Neural crest cell (in vitro differentiated cells): ENCODE results near the gene CLIC5. TPM values are rescaled to one million over a fixed set of nuclear protein-coding genes. Genes with fewer than 3 reads are reported as not detected.

Source experiments
- DNase-seq: peaks from one replicate; pipeline ENCODE4 v3.0.0; 2021; ENCODE audit warnings: low read depth, mixed read lengths, low spot score
- H3K27ac Mint-ChIP-seq: one replicate; pipeline ENCODE4 v1.8.0; 2021; ENCODE audit warnings: mild to moderate bottlenecking, mixed read lengths; ENCODE audit not compliant: unreplicated experiment
- H3K27me3 Mint-ChIP-seq: 2 replicates; pipeline ENCODE4 v1.8.0; 2021; ENCODE audit warnings: low read depth, mild to moderate bottlenecking, mixed read lengths
- H3K36me3 Mint-ChIP-seq: 2 replicates; pipeline ENCODE4 v1.8.0; 2021; ENCODE audit warnings: low read depth, mild to moderate bottlenecking, mixed read lengths
- H3K4me1 Mint-ChIP-seq: 2 replicates; pipeline ENCODE4 v1.8.0; 2021; ENCODE audit warnings: mixed read lengths
- H3K4me3 Mint-ChIP-seq: one replicate; pipeline ENCODE4 v1.8.0; 2021; ENCODE audit warnings: mild to moderate bottlenecking, mixed read lengths
- H3K9me3 Mint-ChIP-seq: 2 replicates; pipeline ENCODE4 v1.8.0; 2021; ENCODE audit warnings: mixed read lengths
- CTCF ChIP-seq: fragments of 200-600 bp; sonication (generic); conservative IDR thresholded peaks from 2 replicates; pipeline ENCODE4 v1.5.0; 2021; ENCODE audit warnings: antibody characterized with exemption, mild to moderate bottlenecking
- total RNA-seq: library from RNA; stranded (reverse); gene quantifications from 2 replicates; pipeline ENCODE4 v1.2.1, GENCODE V29; 2021

CLIC5 gene
- total RNA-seq, 1 donor from 2014 or later: not detected

- Mint-ChIP-seq H3K4me3 (no peak overlapping the region), H3K4me1 (no peaks in the 10 kb centered on the region), H3K27ac (no peak overlapping the region), H3K27me3 (peaks cover 4% of the 10 kb centered on the region), H3K36me3 (no peaks in the 10 kb centered on the region), H3K9me3 (peaks cover 2% of the 10 kb centered on the region)
- DNase-seq: no peak
- no peak for TF ChIP-seq CTCF
Measured at GRCh38 chr6:46035242-46035641, 19.6 kb upstream of the CLIC5 start.

- Mint-ChIP-seq H3K27ac (no peak overlapping the region), H3K9me3 (no peaks in the 10 kb centered on the region), H3K27me3 (peaks cover 8% of the 10 kb centered on the region), H3K36me3 (no peaks in the 10 kb centered on the region), H3K4me3 (no peak overlapping the region), H3K4me1 (no peaks in the 10 kb centered on the region)
- DNase-seq: no peak
- TF ChIP-seq CTCF: no peak
Measured at GRCh38 chr6:46032110-46032998, 16.7 kb upstream of the CLIC5 start.

- Mint-ChIP-seq H3K27ac (no peak overlapping the region), H3K36me3 (no peaks in the 10 kb centered on the region), H3K4me1 (no peaks in the 10 kb centered on the region), H3K27me3 (peaks cover 8% of the 10 kb centered on the region), H3K4me3 (no peak overlapping the region), H3K9me3 (no peaks in the 10 kb centered on the region)
- TF ChIP-seq CTCF: no peak
- no peak for DNase-seq
Measured at GRCh38 chr6:46029602-46030001, 13.9 kb upstream of the CLIC5 start.

GRCh38 chr6:46026307-46026706 lies 10.6 kb upstream of the CLIC5 start:
- no peak for TF ChIP-seq CTCF
- peaks cover 18% of the 10 kb centered on the region for H3K27me3 Mint-ChIP-seq
- no peaks in the 10 kb centered on the region for H3K36me3 Mint-ChIP-seq
- H3K27ac Mint-ChIP-seq: no peak overlapping the region
- no peaks in the 10 kb centered on the region for H3K4me1 Mint-ChIP-seq
- no peaks in the 10 kb centered on the region for H3K9me3 Mint-ChIP-seq
- no peak overlapping the region for H3K4me3 Mint-ChIP-seq
- no peak for DNase-seq

GRCh38 chr6:46025573-46025972 lies 9.9 kb upstream of the CLIC5 start:
- TF ChIP-seq CTCF: no peak
- Mint-ChIP-seq H3K4me1 (no peaks in the 10 kb centered on the region), H3K4me3 (no peak overlapping the region), H3K27me3 (peaks cover 20% of the 10 kb centered on the region), H3K36me3 (no peaks in the 10 kb centered on the region), H3K9me3 (no peaks in the 10 kb centered on the region), H3K27ac (no peak overlapping the region)
- no peak for DNase-seq
